Measurements from ENCODE around the gene AASDH. TPM values are rescaled to one million over a fixed set of nuclear protein-coding genes. Genes with fewer than 3 reads are reported as not detected.
"Not testable (repeated sequence)": the region's sequence is repeated elsewhere in the genome, so short reads cannot be mapped to it uniquely, and the experiment has no call there.

Gene AASDH
- total RNA-seq, 1 donor from 2014 or later: 9.4 TPM

DNA sequence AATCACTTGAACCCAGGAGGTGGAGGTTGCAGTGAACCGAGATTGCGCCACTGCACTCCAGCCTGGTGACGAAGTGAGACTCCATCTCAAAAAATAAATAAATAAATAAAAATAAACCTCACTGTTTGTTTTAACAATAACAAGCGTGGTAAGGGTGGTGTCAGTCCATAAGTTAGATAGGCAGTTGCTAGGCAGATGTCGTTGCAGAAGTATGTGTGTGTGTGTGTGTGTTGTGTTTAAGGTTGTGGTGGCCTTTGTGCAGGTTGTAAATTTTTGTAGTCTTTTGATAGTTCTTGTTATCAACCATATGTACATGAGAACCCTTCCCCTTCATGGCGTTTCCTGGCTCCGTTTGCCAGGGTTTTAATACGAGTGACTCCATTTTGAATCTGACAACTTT is 4.0 kb upstream of the AASDH start:
- intact Hi-C loops (cut with micrococcal nuclease): no loop called here

GRCh38 chr4:56389558-56389957 is 2.3 kb upstream of the AASDH start:
- intact Hi-C loops (cut with micrococcal nuclease): loop anchor here (5.0 kb wide), 2 partner anchors 143 to 842 kb away; partner anchors contain the start of gene CLOCK

GRCh38 chr4:56388306-56388705 is 1.0 kb upstream of the AASDH start:
- intact Hi-C loops (cut with micrococcal nuclease): loop anchor here (5.0 kb wide), 2 partner anchors 144 to 841 kb away; partner anchors contain the start of gene CLOCK

GRCh38 chr4:56386091-56386490 is 1.2 kb downstream of the AASDH start:
- intact Hi-C loops (cut with micrococcal nuclease): loop anchor here (2.0 to 5.0 kb wide), 6 partner anchors 146 to 839 kb away; partner anchors contain the start of genes CLOCK, EXOC1 and POLR2B

GRCh38 chr4:56375458-56375857 is 11.8 kb downstream of the AASDH start:
- intact Hi-C loops (cut with micrococcal nuclease): no loop called here

GRCh38 chr4:56374956-56375355 is 12.3 kb downstream of the AASDH start:
- intact Hi-C loops (cut with micrococcal nuclease): no loop called here

DNA sequence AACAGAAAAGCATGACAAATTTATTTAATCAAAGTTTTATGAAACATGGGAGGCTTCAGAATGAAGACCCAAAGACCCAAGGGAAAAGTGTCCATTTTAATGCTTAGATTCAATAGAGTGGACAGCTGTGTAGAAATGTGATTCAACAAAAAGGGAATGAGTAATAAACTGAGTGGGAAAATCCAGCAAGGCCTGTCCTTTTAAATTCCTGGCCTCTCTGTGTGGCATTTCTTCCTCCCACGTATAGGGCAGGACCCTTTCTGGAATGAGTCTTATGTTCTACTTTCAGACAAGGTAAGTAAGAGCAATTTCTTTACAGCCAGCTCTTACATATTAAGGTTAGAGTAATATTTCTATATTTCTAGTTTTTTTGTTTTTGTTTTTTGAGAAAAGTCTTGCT is 14.5 kb downstream of the AASDH start:
- intact Hi-C loops (cut with micrococcal nuclease): no loop called here

DNA sequence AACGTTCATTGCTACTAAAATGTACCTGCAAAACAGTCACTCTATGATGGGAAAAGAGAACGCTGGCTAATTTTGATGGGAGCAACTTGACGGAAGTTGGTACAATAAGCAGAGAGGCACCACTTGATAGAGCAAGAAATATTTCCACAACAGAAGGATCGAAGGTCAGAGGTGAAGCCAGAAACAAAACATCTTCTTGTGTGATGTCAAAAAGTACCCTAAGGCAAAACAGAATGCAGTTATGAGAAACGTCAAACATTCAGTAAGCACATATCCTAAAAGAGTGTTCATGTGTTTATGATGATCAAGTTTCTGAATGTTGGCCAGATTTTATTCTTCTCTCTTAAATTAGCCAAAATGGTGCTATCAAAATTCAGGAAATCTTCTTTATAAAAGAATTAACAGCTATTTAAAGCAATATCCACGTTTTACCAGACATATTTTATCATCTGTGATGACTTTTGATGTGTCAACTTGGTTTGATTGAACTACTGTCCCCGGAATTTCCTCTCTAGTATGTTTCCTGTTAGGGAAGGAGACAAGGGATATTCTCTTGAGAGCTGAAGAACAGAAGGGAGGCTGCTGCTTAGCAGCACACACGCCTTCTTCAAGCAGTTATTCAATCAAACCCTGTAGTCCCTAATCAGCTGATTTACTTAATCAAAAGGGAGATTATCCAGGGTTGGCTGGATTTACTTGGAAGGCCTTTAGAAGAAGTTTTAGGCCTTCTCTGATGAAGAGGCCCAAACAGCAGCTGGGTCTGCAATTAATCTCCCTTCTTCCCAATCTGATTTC is 15.7 kb downstream of the AASDH start:
- intact Hi-C loops (cut with micrococcal nuclease): no loop called here

GRCh38 chr4:56370377-56370776 is 16.9 kb downstream of the AASDH start:
- intact Hi-C loops (cut with micrococcal nuclease): no loop called here

DNA sequence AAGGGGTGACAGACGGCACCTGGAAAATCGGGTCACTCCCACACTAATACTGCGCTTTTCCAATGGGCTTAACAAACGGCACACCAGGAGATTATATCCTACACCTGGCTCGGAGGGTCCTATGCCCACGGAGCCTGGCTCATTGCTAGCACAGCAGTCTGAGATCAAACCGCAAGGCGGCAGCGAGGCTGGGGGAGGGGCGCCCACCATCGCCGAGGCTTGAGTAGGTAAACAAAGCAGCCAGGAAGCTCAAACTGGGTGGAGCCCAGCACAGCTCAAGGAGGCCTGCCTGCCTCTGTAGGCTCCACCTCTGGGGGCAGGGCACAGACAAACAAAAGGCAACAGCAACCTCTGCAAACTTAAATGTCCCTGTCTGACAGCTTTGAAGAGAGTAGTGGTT is 24.3 kb downstream of the AASDH start:
- intact Hi-C loops (cut with micrococcal nuclease): not testable (repeated sequence)

GRCh38 chr4:56360071-56360470 is 27.2 kb downstream of the AASDH start:
- intact Hi-C loops (cut with micrococcal nuclease): no loop called here

GRCh38 chr4:56356650-56357049 is 30.6 kb downstream of the AASDH start:
- intact Hi-C loops (cut with micrococcal nuclease): no loop called here

DNA sequence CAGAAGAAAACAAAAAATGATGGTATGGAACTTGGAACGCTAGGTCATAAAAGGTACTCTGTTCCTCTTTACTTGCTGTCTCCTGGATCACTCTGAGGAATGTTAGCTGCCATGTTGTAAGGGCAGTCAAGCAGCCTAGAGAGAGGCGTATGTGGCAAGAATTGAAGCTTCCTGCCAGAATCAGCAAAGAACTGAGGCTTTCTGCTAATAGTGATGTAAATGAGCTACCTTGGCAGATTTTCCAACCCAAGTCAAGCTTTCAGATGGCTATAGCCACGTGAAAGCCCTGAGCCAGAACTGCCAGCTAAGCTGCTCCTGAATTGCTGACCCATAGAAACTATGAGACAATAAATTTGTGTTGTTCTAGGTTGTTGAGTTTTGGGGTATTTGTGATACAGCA is 38.7 kb downstream of the AASDH start:
- intact Hi-C loops (cut with micrococcal nuclease): no loop called here

DNA sequence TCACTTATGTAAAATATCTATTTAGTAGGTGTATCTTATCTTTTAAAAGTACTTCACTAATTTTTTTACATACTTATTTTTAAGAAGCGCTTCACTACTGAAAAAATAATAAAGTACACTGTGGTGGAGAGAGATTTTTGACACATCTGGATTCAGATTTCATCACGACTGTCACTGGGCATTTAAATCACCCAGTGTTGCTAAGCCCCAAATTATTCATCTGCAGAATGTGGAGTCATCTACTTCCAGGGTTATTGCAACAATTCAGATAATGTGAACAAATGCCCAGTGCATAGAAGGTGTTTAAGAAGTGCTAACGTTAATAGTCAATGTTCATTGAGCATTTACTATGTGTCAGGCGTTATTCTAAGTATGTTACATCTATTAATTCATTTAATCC is 41.8 kb downstream of the AASDH start:
- intact Hi-C loops (cut with micrococcal nuclease): no loop called here

DNA sequence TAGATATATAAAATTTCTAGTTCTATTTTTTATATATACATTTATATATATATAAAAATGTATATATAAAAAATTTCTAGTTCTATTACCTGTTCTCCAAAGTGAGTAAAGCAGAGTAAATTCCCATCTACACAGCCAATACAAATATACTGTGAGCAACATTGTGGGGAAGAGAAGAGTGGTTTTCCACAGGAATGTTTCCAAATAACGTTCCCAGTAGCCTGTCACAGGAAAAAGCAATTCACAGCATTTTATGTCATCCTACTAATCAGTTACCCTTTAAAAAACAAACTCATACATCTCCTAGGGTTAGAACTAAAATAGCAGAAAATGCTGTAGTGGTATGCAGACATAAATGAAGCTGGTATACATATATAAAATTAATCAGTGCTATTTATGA is 44.5 kb downstream of the AASDH start:
- intact Hi-C loops (cut with micrococcal nuclease): no loop called here

DNA sequence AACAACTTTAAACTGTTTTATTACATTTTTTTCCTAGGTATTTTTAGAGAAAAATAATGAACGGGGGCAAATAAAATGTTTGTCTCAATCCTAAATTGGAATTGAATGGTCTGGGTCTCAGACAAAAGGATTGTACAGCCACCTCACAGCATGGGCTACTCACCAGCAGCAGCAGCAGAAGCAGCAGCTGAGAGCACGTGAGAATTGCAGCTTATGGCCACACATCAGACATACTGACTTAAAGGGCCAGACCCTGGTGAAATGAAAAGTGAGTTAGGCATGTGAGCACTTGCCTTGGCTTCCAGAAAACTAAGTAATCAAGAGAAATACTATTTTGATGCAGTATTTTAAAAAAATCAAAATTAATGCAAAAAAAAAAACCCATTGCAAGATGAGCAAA is 56.6 kb downstream of the AASDH start:
- intact Hi-C loops (cut with micrococcal nuclease): no loop called here

DNA sequence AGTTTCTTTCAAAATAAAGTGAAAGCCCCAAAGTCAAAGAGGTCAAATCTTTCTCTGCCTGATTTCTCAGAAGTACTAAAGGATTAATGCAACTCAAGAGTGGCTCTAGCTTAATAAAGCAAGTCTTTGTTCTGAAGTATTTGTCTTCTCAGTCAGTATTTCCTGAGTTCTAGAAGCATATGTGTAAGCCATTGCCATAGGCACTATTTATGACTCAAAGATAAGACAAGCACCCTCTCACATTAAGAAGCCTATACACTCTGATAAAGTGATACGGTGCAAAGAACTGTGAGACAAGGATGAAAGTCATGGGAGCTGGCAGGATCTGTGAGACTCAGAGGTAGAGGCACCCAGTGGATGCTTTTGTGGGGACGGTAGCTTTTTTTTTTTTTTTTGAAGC is 60.9 kb downstream of the AASDH start:
- intact Hi-C loops (cut with micrococcal nuclease): no loop called here

DNA sequence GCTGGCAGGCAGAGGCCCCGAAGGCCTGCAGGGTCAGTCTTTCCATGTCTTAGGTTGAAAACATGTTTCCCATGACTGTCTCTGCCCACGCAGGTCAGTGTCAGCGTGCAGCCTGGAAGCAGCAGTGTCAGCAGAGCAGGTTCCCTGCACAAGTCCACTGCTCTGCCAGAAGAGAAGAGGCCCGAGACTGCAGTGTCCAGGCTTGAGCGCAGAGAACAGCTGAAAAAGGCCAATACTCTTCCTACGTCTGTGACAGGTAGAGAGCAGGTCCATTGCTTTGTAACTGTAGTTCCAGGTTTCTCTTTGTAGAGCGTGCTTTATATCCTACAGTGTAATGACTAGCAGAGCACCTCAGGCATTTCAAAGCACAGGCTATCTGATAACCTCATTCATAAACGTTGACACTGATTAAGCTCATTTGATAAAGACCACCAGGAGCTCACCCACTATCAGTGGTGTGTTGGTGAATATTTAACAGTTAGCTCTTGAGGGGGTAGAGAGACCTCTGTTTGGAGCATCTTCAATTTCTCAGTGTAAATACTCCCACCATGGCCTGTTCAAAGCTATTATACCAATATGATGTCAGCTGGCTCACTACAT is 63.2 kb downstream of the AASDH start:
- intact Hi-C loops (cut with micrococcal nuclease): no loop called here

GRCh38 chr4:56323327-56323726 is 64.0 kb downstream of the AASDH start:
- intact Hi-C loops (cut with micrococcal nuclease): loop anchor here (1.0 kb wide), 1 partner anchor 27 kb away; no protein-coding TSS in a partner anchor

DNA sequence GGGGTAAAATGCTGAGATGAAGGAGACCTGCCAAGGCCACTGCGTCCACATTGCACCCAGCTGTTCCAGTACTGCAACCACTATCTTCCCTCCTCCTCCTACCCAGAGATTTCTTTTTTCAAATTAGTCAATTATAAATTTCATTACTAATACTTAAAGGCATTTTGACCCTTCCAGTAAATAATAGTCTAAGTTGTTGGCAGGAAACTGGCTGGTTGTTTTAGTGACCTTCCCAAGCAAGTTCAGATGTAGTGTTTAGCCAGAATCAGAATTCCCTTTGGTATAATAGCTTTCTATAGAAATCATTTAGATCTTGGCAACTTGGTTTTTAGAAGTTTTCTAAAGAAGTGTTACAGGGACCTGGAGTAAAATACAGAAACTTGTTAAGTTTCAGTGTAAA is 66.0 kb downstream of the AASDH start:
- intact Hi-C loops (cut with micrococcal nuclease): no loop called here

DNA sequence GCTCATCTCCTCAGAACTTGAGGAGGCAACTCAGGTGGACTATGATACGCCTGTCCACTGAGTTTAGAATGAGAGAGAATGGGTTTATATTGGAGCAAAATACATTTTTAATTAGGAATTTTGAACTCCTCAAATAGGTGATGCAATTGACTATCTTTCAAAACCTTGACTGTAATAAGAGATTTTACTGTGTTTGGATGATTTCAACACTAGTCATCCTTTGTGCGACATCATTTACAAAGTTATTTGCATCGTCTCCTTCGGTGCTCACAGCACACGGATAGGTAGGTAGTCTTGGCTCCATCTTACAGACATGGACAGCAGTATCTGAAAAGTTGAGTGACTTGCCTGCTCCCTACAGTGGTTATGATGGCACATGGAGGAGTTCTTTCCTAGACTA is 67.0 kb downstream of the AASDH start:
- intact Hi-C loops (cut with micrococcal nuclease): no loop called here

GRCh38 chr4:56318555-56318954 is 68.7 kb downstream of the AASDH start:
- intact Hi-C loops (cut with micrococcal nuclease): no loop called here

DNA sequence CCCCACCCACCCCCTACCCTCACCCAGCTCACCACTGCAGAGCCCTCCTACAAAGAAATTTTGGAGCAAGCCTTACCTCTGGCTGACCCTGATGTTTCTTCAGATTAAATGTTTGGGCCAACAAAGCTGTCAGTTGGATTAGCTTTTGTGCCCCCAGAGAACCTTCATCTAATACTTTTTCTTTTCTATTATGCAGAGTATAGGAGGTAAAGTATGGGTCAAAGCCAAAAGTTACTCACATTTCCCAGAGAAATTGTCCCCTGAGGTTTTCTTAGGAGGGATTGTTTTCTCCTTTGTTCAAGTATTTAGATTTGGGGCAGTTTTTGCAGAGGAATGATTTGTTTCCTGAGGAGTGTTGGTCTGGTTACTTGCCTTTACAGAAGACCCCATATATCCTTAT is 69.5 kb downstream of the AASDH start:
- intact Hi-C loops (cut with micrococcal nuclease): no loop called here

Data from T-helper 2 cell treated with Interferon-gamma antibody and Interleukin-4, amounts not matched to agents 100 ng/mL and 5 ng/mL, for 36 hours (primary cell).